SU-DHL-6 (cell line): ENCODE measurements around the gene UBE2E2.

Experiments
- H2AFZ ChIP-seq: fragments of 200-600 bp; sonication (generic); 2 replicates; pipeline ENCODE4 v1.6.1; 2014; ENCODE audit warnings: low read depth, mild to moderate bottlenecking, moderate library complexity, mixed read lengths, antibody characterized with exemption, low read length; ENCODE audit not compliant: severe bottlenecking
- H3F3A ChIP-seq: fragments of 200-600 bp; shearing (Covaris generic); 2 replicates; pipeline ENCODE4 v1.6.0; 2016; ENCODE audit warnings: antibody characterized with exemption, mild to moderate bottlenecking; ENCODE audit not compliant: insufficient read depth
- H3K27ac ChIP-seq: fragments of 200-600 bp; sonication (generic); 2 replicates; pipeline ENCODE4 v1.5.1; 2016; ENCODE audit warnings: low read depth, mild to moderate bottlenecking, low read length, moderate library complexity, mixed read lengths
- H3K27me3 ChIP-seq: fragments of 200-600 bp; sonication (generic), shearing (Covaris generic); 2 replicates; pipeline ENCODE4 v1.6.0; 2014; ENCODE audit warnings: mild to moderate bottlenecking, low read length
- H3K36me3 ChIP-seq: fragments of 200-600 bp; sonication (generic); 2 replicates; pipeline ENCODE4 v1.6.1; 2014; ENCODE audit warnings: mild to moderate bottlenecking, low read length, mixed read lengths
- H3K4me2 ChIP-seq: fragments of 300-600, 200-600 bp; shearing (Covaris generic), sonication (generic); 2 replicates; pipeline ENCODE4 v1.6.0; 2014; ENCODE audit warnings: low read length, low read depth, mild to moderate bottlenecking; ENCODE audit not compliant: poor library complexity, severe bottlenecking
- H3K4me3 ChIP-seq: fragments of 200-600 bp; sonication (generic); 2 replicates; pipeline ENCODE4 v1.5.1; 2014; ENCODE audit warnings: antibody characterized with exemption, low read length, mild to moderate bottlenecking, mixed read lengths; ENCODE audit not compliant: insufficient read depth, poor library complexity, severe bottlenecking
- H3K79me2 ChIP-seq: fragments of 200-600 bp; sonication (generic); 2 replicates; pipeline ENCODE4 v1.6.1; 2014; ENCODE audit warnings: mild to moderate bottlenecking, low read length, moderate library complexity; ENCODE audit not compliant: insufficient read depth
- H3K9ac ChIP-seq: fragments of 200-600 bp; sonication (generic); 2 replicates; pipeline ENCODE4 v1.7.0; 2014; ENCODE audit warnings: mild to moderate bottlenecking, low read length
- H3K9me2 ChIP-seq: fragments of 200-600 bp; sonication (generic); replicated peaks from 2 replicates; pipeline ENCODE4 v1.6.1; 2014; ENCODE audit warnings: low read length; ENCODE audit not compliant: insufficient read depth
- H3K9me3 ChIP-seq: fragments of 200-600 bp; sonication (generic); 2 replicates; pipeline ENCODE4 v1.6.1; 2014; ENCODE audit warnings: low read length, mixed read lengths; ENCODE audit not compliant: insufficient read depth
- H4K20me1 ChIP-seq: fragments of 200-600 bp; sonication (generic); 2 replicates; pipeline ENCODE4 v1.6.1; 2014; ENCODE audit warnings: low read depth, mild to moderate bottlenecking, antibody characterized with exemption, low read length, moderate library complexity, mixed read lengths
- EZH2phosphoT487 ChIP-seq: fragments of 200-600 bp; sonication (generic), shearing (Covaris generic); conservative IDR thresholded peaks from 2 replicates; pipeline ENCODE4 v1.6.1; 2018; ENCODE audit warnings: mild to moderate bottlenecking, antibody characterized with exemption, low read length, moderate library complexity, mixed read lengths
- TF ChIP-seq, protein P1 (sequence below): fragments of 200-600 bp; sonication (generic); IDR thresholded peaks from one replicate; pipeline ENCODE4 v1.5.1; 2017; ENCODE audit warnings: antibody characterized with exemption, mild to moderate bottlenecking, low read length, moderate library complexity; ENCODE audit not compliant: insufficient read depth, poor library complexity, severe bottlenecking

UBE2E2 gene

GRCh38 chr3:23368731-23369130, 165.6 kb downstream of the UBE2E2 start:
- Histone ChIP-seq H3F3A (no peaks in the 10 kb centered on the region), H3K79me2 (no peaks in the 10 kb centered on the region), H3K4me2 (no peak overlapping the region), H3K9me2 (no peaks in the 10 kb centered on the region), H3K4me3 (no peak overlapping the region), H3K27me3 (no peaks in the 10 kb centered on the region), H2AFZ (no peak overlapping the region), H3K36me3 (no peaks in the 10 kb centered on the region), H3K27ac (no peak overlapping the region), H3K9ac (no peak overlapping the region), H4K20me1 (no peaks in the 10 kb centered on the region), H3K9me3 (no peaks in the 10 kb centered on the region)
- no peak for TF ChIP-seq EZH2phosphoT487
- TF ChIP-seq, protein P1, sequence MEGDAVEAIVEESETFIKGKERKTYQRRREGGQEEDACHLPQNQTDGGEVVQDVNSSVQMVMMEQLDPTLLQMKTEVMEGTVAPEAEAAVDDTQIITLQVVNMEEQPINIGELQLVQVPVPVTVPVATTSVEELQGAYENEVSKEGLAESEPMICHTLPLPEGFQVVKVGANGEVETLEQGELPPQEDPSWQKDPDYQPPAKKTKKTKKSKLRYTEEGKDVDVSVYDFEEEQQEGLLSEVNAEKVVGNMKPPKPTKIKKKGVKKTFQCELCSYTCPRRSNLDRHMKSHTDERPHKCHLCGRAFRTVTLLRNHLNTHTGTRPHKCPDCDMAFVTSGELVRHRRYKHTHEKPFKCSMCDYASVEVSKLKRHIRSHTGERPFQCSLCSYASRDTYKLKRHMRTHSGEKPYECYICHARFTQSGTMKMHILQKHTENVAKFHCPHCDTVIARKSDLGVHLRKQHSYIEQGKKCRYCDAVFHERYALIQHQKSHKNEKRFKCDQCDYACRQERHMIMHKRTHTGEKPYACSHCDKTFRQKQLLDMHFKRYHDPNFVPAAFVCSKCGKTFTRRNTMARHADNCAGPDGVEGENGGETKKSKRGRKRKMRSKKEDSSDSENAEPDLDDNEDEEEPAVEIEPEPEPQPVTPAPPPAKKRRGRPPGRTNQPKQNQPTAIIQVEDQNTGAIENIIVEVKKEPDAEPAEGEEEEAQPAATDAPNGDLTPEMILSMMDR: no peak

DNA sequence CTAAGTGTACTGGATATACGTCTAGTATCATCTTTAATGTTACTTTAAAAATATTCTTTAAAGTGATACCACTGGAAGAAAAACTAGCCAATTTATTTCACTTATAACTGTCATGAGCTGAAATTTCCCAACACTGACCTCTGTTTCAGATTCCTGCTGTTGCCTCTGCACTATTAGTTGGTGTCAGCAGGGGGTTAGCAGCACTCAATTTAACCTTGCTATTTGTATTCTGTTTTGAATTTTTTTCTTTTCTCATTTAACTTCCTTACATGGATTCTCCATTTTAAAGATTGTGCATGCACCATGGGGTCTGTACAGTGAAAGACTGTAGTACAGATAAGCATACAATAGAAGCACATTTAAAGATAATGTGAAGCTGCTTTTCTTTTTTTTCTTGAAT, 169.2 kb downstream of the UBE2E2 start:
- Histone ChIP-seq H3K27ac (no peak overlapping the region), H3K9me3 (no peaks in the 10 kb centered on the region), H3K27me3 (no peaks in the 10 kb centered on the region), H3K4me2 (no peak overlapping the region), H3F3A (no peaks in the 10 kb centered on the region), H4K20me1 (no peaks in the 10 kb centered on the region), H3K4me3 (no peak overlapping the region), H3K36me3 (no peaks in the 10 kb centered on the region), H3K9ac (no peak overlapping the region), H3K79me2 (no peaks in the 10 kb centered on the region), H2AFZ (no peak overlapping the region), H3K9me2 (no peaks in the 10 kb centered on the region)
- no peak for TF ChIP-seq EZH2phosphoT487
- TF ChIP-seq, protein P1: no peak

DNA sequence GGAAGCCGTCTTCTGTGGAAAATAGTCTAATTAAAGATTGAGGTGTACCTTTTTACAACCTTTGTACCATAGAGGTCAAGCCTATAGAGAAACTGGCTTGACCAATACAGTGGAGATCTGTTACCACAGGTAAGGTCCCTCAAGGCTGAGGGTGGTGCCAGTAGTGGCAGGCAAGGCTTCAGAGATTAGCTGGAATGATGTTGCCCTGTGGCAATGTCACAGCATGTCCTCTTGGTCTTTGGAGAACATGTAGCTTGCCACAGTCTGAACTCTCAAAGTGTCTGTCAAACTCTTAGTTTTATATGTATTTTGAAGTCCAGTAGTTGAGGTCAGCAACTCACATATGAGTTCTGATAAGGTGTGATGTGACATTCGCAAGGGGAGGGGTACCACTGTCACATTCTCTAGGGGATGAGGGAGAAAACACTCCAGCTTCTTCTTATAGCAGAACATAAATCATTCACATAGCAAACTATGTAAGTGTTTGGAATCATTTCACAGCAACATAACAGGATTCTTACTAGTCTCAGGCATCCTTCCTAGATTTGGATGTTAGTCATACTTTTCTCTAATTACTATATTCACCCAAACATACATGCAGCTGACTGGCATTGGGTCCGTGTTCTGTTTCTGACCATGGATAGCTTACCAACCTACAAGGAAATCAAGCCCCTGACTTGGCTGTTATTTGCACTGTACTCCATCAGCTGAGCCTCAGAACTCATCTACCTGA, 173.6 kb downstream of the UBE2E2 start:
- Histone ChIP-seq H3K36me3 (no peaks in the 10 kb centered on the region), H3K4me3 (no peak overlapping the region), H3K27me3 (no peaks in the 10 kb centered on the region), H3K79me2 (no peaks in the 10 kb centered on the region; the same call in 1 of the 2 replicates), H3F3A (no peaks in the 10 kb centered on the region), H3K9ac (no peak overlapping the region), H3K27ac (no peak overlapping the region), H3K9me2 (no peaks in the 10 kb centered on the region), H2AFZ (no peak overlapping the region), H4K20me1 (no peaks in the 10 kb centered on the region), H3K4me2 (no peak overlapping the region), H3K9me3 (no peaks in the 10 kb centered on the region)
- TF ChIP-seq, protein P1: no peak
- TF ChIP-seq EZH2phosphoT487: no peak
